IMR-90 (cell line): ENCODE data around the gene PTH1R. TPM values are rescaled to one million over a fixed set of nuclear protein-coding genes. Genes with fewer than 3 reads are reported as not detected.

Experiments
- ATAC-seq: fragments of 200-7000 bp; cut with Tn5 transposase; 2 replicates; pipeline ENCODE4 v1.9.1; 2020; ENCODE audit warnings: low read depth, mild to moderate bottlenecking, moderate library complexity
- BruUV-seq: library from RNA; stranded (reverse); fragments of 400-500 nt; replicated peaks from 2 replicates; lab custom pipeline; 2021; lab: Mats Ljungman, UMichigan
- CTCF ChIA-PET: fragments of 300-600 bp; formaldehyde crosslinking; extraction: SDS; loops from one replicate; lab custom pipeline; 2021; ENCODE audit warnings: antibody characterized with exemption; lab: Yijun Ruan, JAX
- POLR2A ChIA-PET: fragments of 300-600 bp; sonication (Branson Sonifier 250); formaldehyde crosslinking; loops from one replicate; lab custom pipeline; 2022; ENCODE audit warnings: antibody characterized with exemption; ENCODE audit not compliant: unreplicated experiment; lab: Charles Lee
- DNase-seq: peaks from one replicate; pipeline ENCODE4 v3.0.0; 2013
- H2AFZ ChIP-seq: replicated peaks from 2 replicates; pipeline ENCODE3; 2013; ENCODE audit warnings: low read length, mild to moderate bottlenecking; ENCODE audit not compliant: poor library complexity
- H2AK5ac ChIP-seq: 2 replicates; pipeline ENCODE4 v1.6.1; 2013; ENCODE audit warnings: low read depth, low read length, inconsistent platforms
- H2AK9ac ChIP-seq: replicated peaks from 2 replicates; pipeline ENCODE3; 2013; ENCODE audit warnings: mild to moderate bottlenecking, low read depth, low read length, moderate library complexity; ENCODE audit not compliant: poor library complexity
- H2BK120ac ChIP-seq: 2 replicates; pipeline ENCODE4 v1.6.1; 2013; ENCODE audit warnings: low read depth, low read length, inconsistent platforms
- H2BK15ac ChIP-seq: 3 replicates; pipeline ENCODE4 v1.6.1; 2013; ENCODE audit warnings: low read depth, low read length, inconsistent platforms
- H2BK20ac ChIP-seq: 2 replicates; pipeline ENCODE4 v1.6.1; 2013; ENCODE audit warnings: low read depth, mild to moderate bottlenecking, inconsistent platforms, low read length, moderate library complexity
- H2BK5ac ChIP-seq: 2 replicates; pipeline ENCODE4 v1.6.1; 2013; ENCODE audit warnings: mild to moderate bottlenecking, low read depth, low read length, inconsistent platforms; ENCODE audit not compliant: poor library complexity, severe bottlenecking
- H3K14ac ChIP-seq: replicated peaks from 2 replicates; pipeline ENCODE4 v1.6.1; 2013; ENCODE audit warnings: low read depth, low read length, inconsistent platforms
- H3K18ac ChIP-seq: 2 replicates; pipeline ENCODE4 v1.6.1; 2013; ENCODE audit warnings: low read depth, low read length, control low read depth
- H3K23ac ChIP-seq: 2 replicates; pipeline ENCODE4 v1.6.1; 2013; ENCODE audit warnings: low read depth, low read length, inconsistent platforms
- H3K27ac ChIP-seq: 2 replicates; pipeline ENCODE4 v1.5.1; 2013; ENCODE audit warnings: mild to moderate bottlenecking, control low read depth, low read length; ENCODE audit not compliant: insufficient read depth
- H3K27me3 ChIP-seq: 2 replicates; pipeline ENCODE4 v1.6.1; 2013; ENCODE audit warnings: low read length; ENCODE audit not compliant: control insufficient read depth, insufficient read depth
- H3K36me3 ChIP-seq: 2 replicates; pipeline ENCODE4 v1.6.1; 2013; ENCODE audit warnings: low read length, mixed read lengths; ENCODE audit not compliant: control insufficient read depth, insufficient read depth
- H3K4ac ChIP-seq: 2 replicates; pipeline ENCODE4 v1.6.1; 2013; ENCODE audit warnings: low read depth, low read length, inconsistent platforms
- H3K4me1 ChIP-seq: 2 replicates; pipeline ENCODE4 v1.6.1; 2013; ENCODE audit warnings: low read length, mixed read lengths; ENCODE audit not compliant: control insufficient read depth, insufficient read depth
- H3K4me2 ChIP-seq: 2 replicates; pipeline ENCODE4 v1.6.1; 2013; ENCODE audit warnings: low read depth, mild to moderate bottlenecking, control low read depth, low read length, moderate library complexity
- H3K4me3 ChIP-seq: 2 replicates; pipeline ENCODE4 v1.5.1; 2013; ENCODE audit warnings: low read depth, mild to moderate bottlenecking, control low read depth, low read length, moderate library complexity; ENCODE audit not compliant: insufficient read depth
- H3K56ac ChIP-seq: 2 replicates; pipeline ENCODE4 v1.6.1; 2013; ENCODE audit warnings: low read length, inconsistent platforms; ENCODE audit not compliant: insufficient read depth; ENCODE audit errors: extremely low read depth
- H3K79me1 ChIP-seq, 2 experiments: 2 replicates each; pipeline ENCODE4 v1.6.1; 2013; ENCODE audit warnings: low read length in 2 of 2, inconsistent platforms in 1 of 2, low read depth in 1 of 2
- H3K9ac ChIP-seq: 2 replicates; pipeline ENCODE4 v1.6.1; 2013; ENCODE audit warnings: low read depth, low read length, control low read depth
- H3K9me1 ChIP-seq: 2 replicates; pipeline ENCODE4 v1.6.1; 2013; ENCODE audit warnings: low read length, inconsistent platforms; ENCODE audit not compliant: insufficient read depth
- H3K9me3 ChIP-seq: 2 replicates; pipeline ENCODE4 v1.6.1; 2013; ENCODE audit warnings: low read length; ENCODE audit not compliant: control insufficient read depth, insufficient read depth
- H4K20me1 ChIP-seq: 2 replicates; pipeline ENCODE4 v1.6.1; 2013; ENCODE audit warnings: low read length, inconsistent platforms; ENCODE audit not compliant: insufficient read depth
- H4K5ac ChIP-seq: 2 replicates; pipeline ENCODE4 v1.6.1; 2013; ENCODE audit warnings: mild to moderate bottlenecking, low read depth, low read length, control low read depth
- H4K8ac ChIP-seq, 2 experiments: 2 replicates each; pipeline ENCODE4 v1.6.1; 2013; ENCODE audit warnings: low read depth in 2 of 2, low read length in 2 of 2, control low read depth in 1 of 2, inconsistent platforms in 1 of 2
- H4K91ac ChIP-seq: 2 replicates; pipeline ENCODE4 v1.6.1; 2013; ENCODE audit warnings: low read depth, low read length, inconsistent platforms; ENCODE audit not compliant: insufficient read depth
- CEBPB ChIP-seq: IDR thresholded peaks from 2 replicates; pipeline ENCODE4 v1.6.1; 2012; ENCODE audit warnings: low read depth, low read length, improper control_type of control experiment
- CHD1 ChIP-seq: IDR thresholded peaks from 2 replicates; pipeline ENCODE4 v1.6.1; 2012; ENCODE audit warnings: low read depth, low read length, improper control_type of control experiment
- CTCF ChIP-seq: conservative IDR thresholded peaks from 2 replicates; pipeline ENCODE4 v1.5.1; 2012; ENCODE audit warnings: mild to moderate bottlenecking, low read depth, low read length, improper control_type of control experiment
- FOS ChIP-seq: fragments of 150-350 bp; IDR thresholded peaks from 2 replicates; pipeline ENCODE4 v1.6.1; 2016; ENCODE audit warnings: low read depth, low read length
- MAZ ChIP-seq: IDR thresholded peaks from 2 replicates; pipeline ENCODE4 v1.6.1; 2012; ENCODE audit warnings: low read depth, mild to moderate bottlenecking, low read length, improper control_type of control experiment, moderate library complexity, borderline replicate concordance
- MXI1 ChIP-seq: IDR thresholded peaks from 2 replicates; pipeline ENCODE4 v1.6.1; 2012; ENCODE audit warnings: low read depth, mild to moderate bottlenecking, low read length, moderate library complexity, borderline replicate concordance
- NFE2L2 ChIP-seq: fragments of 150-350 bp; IDR thresholded peaks from 2 replicates; pipeline ENCODE4 v1.6.1; 2016; ENCODE audit warnings: low read depth, mild to moderate bottlenecking, low read length
- POLR2A ChIP-seq: IDR thresholded peaks from 2 replicates; pipeline ENCODE4 v1.6.1; 2012; ENCODE audit warnings: mild to moderate bottlenecking, low read depth, low read length
- RFX5 ChIP-seq: IDR thresholded peaks from 2 replicates; pipeline ENCODE4 v1.8.0; 2012; ENCODE audit warnings: low read depth, mild to moderate bottlenecking, low read length, moderate library complexity
- USF2 ChIP-seq: fragments of 150-350 bp; IDR thresholded peaks from 2 replicates; pipeline ENCODE4 v1.6.1; 2017; ENCODE audit warnings: mild to moderate bottlenecking, antibody characterized with exemption, low read length, low read depth
- WGBS, 2 experiments: methylation state at CpG; one replicate each; pipeline versions ENCODE4 v1.1.5 to v1.1.7; 2013; ENCODE audit warnings: missing lambda C conversion rate in 2 of 2; ENCODE audit not compliant: insufficient read length in 1 of 2; ENCODE audit errors: extremely low coverage in 2 of 2; 5-methylcytosine and 5-hydroxymethylcytosine counted together
- dilution Hi-C: fragments of 300-500 bp; cut with HindIII; formaldehyde crosslinking; loops from one replicate; pipeline ENCODE4 v1.14.3; 2018; ENCODE audit warnings: low sequenced_read_pairs; ENCODE audit not compliant: unreplicated experiment
- in situ Hi-C: fragments of 300-500 bp; cut with MboI; formaldehyde crosslinking; loops from 3 replicates; pipeline ENCODE4 v1.14.3; 2019; ENCODE audit warnings: low sequenced_read_pairs, inconsistent platforms, mixed read lengths
- intact Hi-C: fragments of 100-400 bp; cut with micrococcal nuclease; formaldehyde crosslinking; loops from 2 replicates; pipeline ENCODE4 v1.10.0; 2022
- polyA plus RNA-seq, 3 experiments: library from polyadenylated mRNA; depleted of rRNA; stranded (reverse); fragments of >200 nt; gene quantifications; 2 replicates each; pipeline ENCODE4 v1.2.3, GENCODE V29; 2012; ENCODE audit warnings: low replicate concordance in 1 of 3
- total RNA-seq: library from RNA; depleted of rRNA; stranded (reverse); fragments of >200 nt; gene quantifications from 2 replicates; pipeline ENCODE4 v1.2.3, GENCODE V29; 2012

PTH1R gene
- total and polyA plus RNA-seq, 2 of the 4 experiments (the other 2 are of a cell fraction) = 0.15 to 0.18 TPM

DNA sequence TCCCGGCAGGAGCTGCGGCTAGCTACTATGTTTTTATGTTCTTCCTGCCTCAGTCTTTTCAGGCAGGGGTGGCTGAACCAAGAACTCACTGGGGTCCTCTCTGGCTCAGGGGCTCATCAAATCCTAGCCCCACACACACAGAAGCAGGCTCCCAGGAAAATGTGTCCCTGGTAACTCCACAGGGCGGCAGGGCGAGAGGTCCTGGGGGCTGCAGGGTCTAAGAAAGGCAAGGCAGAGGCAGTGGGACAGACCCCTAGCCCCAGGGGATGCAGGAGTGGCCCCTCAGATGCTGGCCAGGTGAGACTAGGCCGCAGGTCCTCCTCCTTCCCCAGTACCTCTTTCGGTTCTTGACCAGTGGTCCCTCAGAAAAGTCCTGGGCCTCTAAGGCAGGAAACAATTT, 48.9 kb downstream of the PTH1R start:
- no peak overlapping the region for H3K14ac ChIP-seq
- peaks cover 15% of the 10 kb centered on the region for H3K4me1 ChIP-seq
- H3K18ac ChIP-seq = no peak overlapping the region
- 100% methylated on average over 4 of the region's 6 CpGs; no CpG with 5 or more reads in 1 of the 2 experiments for WGBS, 2 experiments
- in situ Hi-C loops = no loop called here
- H3K27me3 ChIP-seq = no peaks in the 10 kb centered on the region
- ATAC-seq (no peak), DNase-seq (no peak)
- H3K4ac ChIP-seq = no peak overlapping the region
- peaks cover 46% of the 10 kb centered on the region for H3K36me3 ChIP-seq
- no peak overlapping the region for H3K9ac ChIP-seq
- no peaks in the 10 kb centered on the region for H3K9me3 ChIP-seq
- H4K91ac ChIP-seq = no peak overlapping the region
- CTCF ChIA-PET = no interaction called here
- peaks cover 26 to 73% of the 10 kb centered on the region in 2 experiments for H3K79me1 ChIP-seq
- H3K23ac ChIP-seq = no peak overlapping the region
- peaks cover 16% of the 10 kb centered on the region for H3K9me1 ChIP-seq
- peak overlapping the region; percentile 5 for H2AK9ac ChIP-seq
- H3K4me3 ChIP-seq = no peak overlapping the region
- no peak overlapping the region for H3K27ac ChIP-seq
- no peak overlapping the region for H2BK20ac ChIP-seq
- peaks cover 37% of the 10 kb centered on the region for H4K20me1 ChIP-seq
- no peak overlapping the region for H3K4me2 ChIP-seq
- no peak overlapping the region for H2BK120ac ChIP-seq
- dilution Hi-C loops = no loop called here
- no peak overlapping the region; a peak in 1 of 4 replicates for H4K8ac ChIP-seq
- TF ChIP-seq NFE2L2 (no peak), USF2 (no peak), CTCF (no peak), RFX5 (no peak), FOS (no peak), CHD1 (no peak), MXI1 (no peak), POLR2A (no peak), CEBPB (no peak), MAZ (no peak)
- H2BK15ac ChIP-seq = no peak overlapping the region
- no peak overlapping the region for H4K5ac ChIP-seq
- H2BK5ac ChIP-seq = no peak overlapping the region
- no peak overlapping the region for H3K56ac ChIP-seq
- BruUV-seq = no TSS peak
- POLR2A ChIA-PET = no interaction called here
- no peak overlapping the region for H2AK5ac ChIP-seq
- no peak overlapping the region for H2AFZ ChIP-seq
- intact Hi-C loops = no loop called here
